ENCODE results near the gene SMARCAL1. TPM values are rescaled to one million over a fixed set of nuclear protein-coding genes. Genes with fewer than 3 reads are reported as not detected.

Gene SMARCAL1
- total and polyA plus RNA-seq, 2 of the 13 experiments (the other 11 are each of a cell fraction or from before 2014, with no cell fraction given), result 12.7 to 21.3 TPM

DNA sequence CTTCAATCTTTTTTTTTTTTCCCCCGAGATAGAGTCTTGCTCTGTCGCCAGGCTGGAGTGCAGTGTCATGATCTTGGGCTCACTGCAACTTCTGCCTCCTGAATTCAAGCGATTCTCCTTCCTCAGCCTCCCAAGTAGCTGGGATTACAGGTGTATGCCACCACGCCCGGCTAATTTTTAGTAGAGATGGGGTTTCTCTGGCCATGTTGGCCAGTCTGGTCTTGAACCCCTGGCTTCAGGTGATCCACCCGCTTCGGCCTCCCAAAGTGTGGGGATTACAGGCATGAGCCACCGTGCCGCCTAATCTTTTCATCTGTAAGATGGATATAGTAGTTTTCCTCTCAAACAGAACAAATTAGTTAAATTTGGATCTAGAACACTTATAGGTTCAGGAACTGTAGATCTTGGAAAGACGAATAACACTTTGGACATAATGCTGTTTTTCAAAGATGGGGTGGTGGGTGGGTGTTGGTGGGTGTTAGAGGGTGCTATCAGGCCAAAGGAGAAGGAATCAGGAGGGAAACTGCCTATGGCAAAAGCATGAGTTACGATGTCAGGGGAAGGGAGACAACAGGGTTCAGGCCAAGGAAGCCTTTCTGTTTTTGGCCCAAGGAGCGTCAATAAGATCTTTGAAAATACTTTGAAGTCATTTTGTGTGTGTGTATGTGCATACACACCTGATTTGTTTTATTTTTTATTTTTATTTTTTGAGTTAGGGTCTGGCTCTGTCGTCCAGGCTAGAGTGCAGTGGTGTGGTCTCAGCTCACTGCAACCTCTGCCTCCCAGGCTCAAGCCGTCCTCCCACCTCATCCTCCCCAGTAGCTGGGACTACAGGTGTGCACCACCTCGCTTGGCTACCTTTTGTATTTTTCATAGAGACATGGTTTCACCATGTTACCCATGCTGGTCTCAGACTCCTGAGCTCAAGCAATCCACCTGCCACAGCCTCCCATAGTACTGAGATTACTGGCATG lies 93.1 kb downstream of the SMARCAL1 start (continued):
- TF ChIP-seq, protein P1, sequence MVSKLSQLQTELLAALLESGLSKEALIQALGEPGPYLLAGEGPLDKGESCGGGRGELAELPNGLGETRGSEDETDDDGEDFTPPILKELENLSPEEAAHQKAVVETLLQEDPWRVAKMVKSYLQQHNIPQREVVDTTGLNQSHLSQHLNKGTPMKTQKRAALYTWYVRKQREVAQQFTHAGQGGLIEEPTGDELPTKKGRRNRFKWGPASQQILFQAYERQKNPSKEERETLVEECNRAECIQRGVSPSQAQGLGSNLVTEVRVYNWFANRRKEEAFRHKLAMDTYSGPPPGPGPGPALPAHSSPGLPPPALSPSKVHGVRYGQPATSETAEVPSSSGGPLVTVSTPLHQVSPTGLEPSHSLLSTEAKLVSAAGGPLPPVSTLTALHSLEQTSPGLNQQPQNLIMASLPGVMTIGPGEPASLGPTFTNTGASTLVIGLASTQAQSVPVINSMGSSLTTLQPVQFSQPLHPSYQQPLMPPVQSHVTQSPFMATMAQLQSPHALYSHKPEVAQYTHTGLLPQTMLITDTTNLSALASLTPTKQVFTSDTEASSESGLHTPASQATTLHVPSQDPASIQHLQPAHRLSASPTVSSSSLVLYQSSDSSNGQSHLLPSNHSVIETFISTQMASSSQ (IDR thresholded peaks at IDR 0.05; ENCODE audit: low read depth), result 0 out of 2 replicates have a peak, but pooled peaks have one; percentile 14
- TF ChIP-seq, protein P1 (CRISPR knock-in tag; IDR thresholded peaks at IDR 0.05; ENCODE audit: borderline replicate concordance), result no peak
- no peak for TF ChIP-seq RFXAP (CRISPR knock-in tag; IDR thresholded peaks at IDR 0.05; ENCODE audit: borderline replicate concordance)
- TF ChIP-seq SPEN (CRISPR knock-in tag; IDR thresholded peaks at IDR 0.05; ENCODE audit: low read depth), result no peak
- no peak for TF ChIP-seq ZNF17 (CRISPR knock-in tag; IDR thresholded peaks at IDR 0.05)
- 0 out of 2 replicates have a peak, but pooled peaks have one; percentile 11 for TF ChIP-seq TBX2 (CRISPR knock-in tag; IDR thresholded peaks at IDR 0.05; ENCODE audit: borderline replicate concordance)
- TF ChIP-seq ZNF20 (CRISPR knock-in tag; IDR thresholded peaks at IDR 0.05), result no peak
- TF ChIP-seq RNF2 (conservative IDR thresholded peaks at IDR 0.05; ENCODE audit: low read depth), result no peak
- no peak for TF ChIP-seq PITX1 (CRISPR knock-in tag; IDR thresholded peaks at IDR 0.05)
- no peak for TF ChIP-seq SMAD3 (CRISPR knock-in tag; IDR thresholded peaks at IDR 0.05)
- TF ChIP-seq, protein P2, sequence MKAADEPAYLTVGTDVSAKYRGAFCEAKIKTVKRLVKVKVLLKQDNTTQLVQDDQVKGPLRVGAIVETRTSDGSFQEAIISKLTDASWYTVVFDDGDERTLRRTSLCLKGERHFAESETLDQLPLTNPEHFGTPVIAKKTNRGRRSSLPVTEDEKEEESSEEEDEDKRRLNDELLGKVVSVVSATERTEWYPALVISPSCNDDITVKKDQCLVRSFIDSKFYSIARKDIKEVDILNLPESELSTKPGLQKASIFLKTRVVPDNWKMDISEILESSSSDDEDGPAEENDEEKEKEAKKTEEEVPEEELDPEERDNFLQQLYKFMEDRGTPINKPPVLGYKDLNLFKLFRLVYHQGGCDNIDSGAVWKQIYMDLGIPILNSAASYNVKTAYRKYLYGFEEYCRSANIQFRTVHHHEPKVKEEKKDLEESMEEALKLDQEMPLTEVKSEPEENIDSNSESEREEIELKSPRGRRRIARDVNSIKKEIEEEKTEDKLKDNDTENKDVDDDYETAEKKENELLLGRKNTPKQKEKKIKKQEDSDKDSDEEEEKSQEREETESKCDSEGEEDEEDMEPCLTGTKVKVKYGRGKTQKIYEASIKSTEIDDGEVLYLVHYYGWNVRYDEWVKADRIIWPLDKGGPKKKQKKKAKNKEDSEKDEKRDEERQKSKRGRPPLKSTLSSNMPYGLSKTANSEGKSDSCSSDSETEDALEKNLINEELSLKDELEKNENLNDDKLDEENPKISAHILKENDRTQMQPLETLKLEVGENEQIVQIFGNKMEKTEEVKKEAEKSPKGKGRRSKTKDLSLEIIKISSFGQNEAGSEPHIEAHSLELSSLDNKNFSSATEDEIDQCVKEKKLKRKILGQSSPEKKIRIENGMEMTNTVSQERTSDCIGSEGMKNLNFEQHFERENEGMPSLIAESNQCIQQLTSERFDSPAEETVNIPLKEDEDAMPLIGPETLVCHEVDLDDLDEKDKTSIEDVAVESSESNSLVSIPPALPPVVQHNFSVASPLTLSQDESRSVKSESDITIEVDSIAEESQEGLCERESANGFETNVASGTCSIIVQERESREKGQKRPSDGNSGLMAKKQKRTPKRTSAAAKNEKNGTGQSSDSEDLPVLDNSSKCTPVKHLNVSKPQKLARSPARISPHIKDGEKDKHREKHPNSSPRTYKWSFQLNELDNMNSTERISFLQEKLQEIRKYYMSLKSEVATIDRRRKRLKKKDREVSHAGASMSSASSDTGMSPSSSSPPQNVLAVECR (CRISPR knock-in tag; IDR thresholded peaks at IDR 0.05; ENCODE audit: borderline replicate concordance), result no peak
- no peak for TF ChIP-seq ZEB1 (IDR thresholded peaks at IDR 0.05; ENCODE audit: insufficient replicate concordance, low read depth)
- TF ChIP-seq ZNF709 (CRISPR knock-in tag; IDR thresholded peaks at IDR 0.05), result 0 out of 2 replicates have a peak, but pooled peaks have one; percentile 9
- no peak for TF ChIP-seq ZNF768 (CRISPR knock-in tag; IDR thresholded peaks at IDR 0.05)
- no peak for TF ChIP-seq MAFK (conservative IDR thresholded peaks at IDR 0.05 in 1 of 2, IDR thresholded peaks at IDR 0.05 in 1 of 2; ENCODE audit: low read length in 2 of 2)
- TF ChIP-seq GABPB1 (CRISPR knock-in tag; IDR thresholded peaks at IDR 0.05), result no peak
- TF ChIP-seq ONECUT2 (CRISPR knock-in tag; IDR thresholded peaks at IDR 0.05), result no peak
- TF ChIP-seq POLR2A (IDR thresholded peaks at IDR 0.05; ENCODE audit: insufficient read depth in 1 of 2, low read depth in 2 of 2, low read length in 2 of 2), result peak; percentile 67 to 83; a peak in 3 of 4 replicates
- peak; percentile 41; the same call in 1 of the 2 replicates for TF ChIP-seq ZNF460 (CRISPR knock-in tag; IDR thresholded peaks at IDR 0.05; ENCODE audit: borderline replicate concordance)
